A549 (cell line): Measurements from ENCODE around the gene OR2A1. TPM values are rescaled to one million over a fixed set of nuclear protein-coding genes. Genes with fewer than 3 reads are reported as not detected.
"Not testable (repeated sequence)": the region's sequence is repeated elsewhere in the genome, so short reads cannot be mapped to it uniquely, and the experiment has no call there.

Experiments
- ATAC-seq, 2 experiments: fragments of 200-7000 bp in 1 of 2; fragments of >200 bp in 1 of 2; cut with Nextera tagmentation in 1 of 2; cut with Tn5 transposase in 1 of 2; 3 replicates each; pipeline versions ENCODE4 v1.8.0 to v1.9.1; 2018 to 2020; ENCODE audit warnings: mild to moderate bottlenecking in 1 of 2, moderate library complexity in 1 of 2
- CTCF ChIA-PET: fragments of 300-600 bp; sonication (Branson Sonifier 250); formaldehyde crosslinking; extraction: SDS; loops from one replicate; lab custom pipeline; 2021; ENCODE audit warnings: antibody characterized with exemption, inconsistent platforms; lab: Yijun Ruan, JAX
- POLR2A ChIA-PET: fragments of 350-600 bp; formaldehyde crosslinking; extraction: SDS; loops from one replicate; lab custom pipeline; 2021; ENCODE audit warnings: antibody characterized with exemption, inconsistent platforms; lab: Yijun Ruan, JAX
- DNase-seq, 2 experiments: peaks; one replicate each; pipeline versions ENCODE4 v3.0.0 to v3.0.0-alpha.2; 2011 to 2016; ENCODE audit warnings: low read depth in 1 of 2, low spot score in 1 of 2
- FAIRE-seq: peaks from 2 replicates; lab custom pipeline; 2011; peaks lifted over from hg19 to GRCh38; lab: Jason Lieb, UNC
- H3K27ac ChIP-seq, 2 experiments: fragments of >200 bp; sonication (Bioruptor Twin); formaldehyde crosslinking; 3 replicates each; pipeline ENCODE4 v1.5.1; 2016 to 2017
- H3K4me1 ChIP-seq: fragments of >200 bp; sonication (Bioruptor Twin); formaldehyde crosslinking; 3 replicates; pipeline ENCODE4 v1.6.1; 2016
- H3K4me2 ChIP-seq: fragments of >200 bp; sonication (Bioruptor Twin); formaldehyde crosslinking; 3 replicates; pipeline ENCODE4 v1.6.1; 2016
- H3K4me3 ChIP-seq: fragments of >200 bp; sonication (Bioruptor Twin); formaldehyde crosslinking; 3 replicates; pipeline ENCODE4 v1.5.1; 2016
- H3K9me3 ChIP-seq: fragments of >200 bp; sonication (Bioruptor Twin); formaldehyde crosslinking; 3 replicates; pipeline ENCODE4 v1.6.1; 2016
- WGBS: methylation state at CpG from one replicate; pipeline ENCODE4 v1.1.6; 2017; ENCODE audit errors: missing lambda C conversion rate; 5-methylcytosine and 5-hydroxymethylcytosine counted together
- polyA minus RNA-seq: library from RNA; depleted of rRNA, polyadenylated mRNA; stranded (reverse); fragments of >200 nt; gene quantifications from 2 replicates; pipeline ENCODE4 v1.2.3, GENCODE V29; 2011; rRNA and poly(A)+ RNA removed
- polyA plus RNA-seq, 4 experiments: library from polyadenylated mRNA; depleted of rRNA in 3 of 4; stranded (reverse); fragments of >200 nt; fragmentation: RNase III in 1 of 4; extraction: RNeasy Plus Mini Kit Qiagen cat#74134 plus additional on column Dnase treatment in 1 of 4; gene quantifications; 2 replicates in 3 of 4; 3 replicates in 1 of 4; pipeline ENCODE4 v1.2.3, GENCODE V29; 2011 to 2017

OR2A1 gene
- polyA plus RNA-seq (2011; rRNA removed) (not detected in 2 replicates), polyA plus RNA-seq (2017; fragmentation: RNase III; extraction: RNeasy Plus Mini Kit Qiagen cat#74134 plus additional on column Dnase treatment) (not detected in 3 replicates), polyA minus RNA-seq (0.04 TPM in 1 of 2 replicates, not detected in the other)
- not detected in 2 replicates for polyA plus RNA-seq (2012; cell fraction: cytosol; rRNA removed)
- not detected in 2 replicates for polyA plus RNA-seq (2012; cell fraction: nucleus; rRNA removed)

GRCh38 chr7:144311872-144312469, at the start of gene OR2A1:
OR2A1 (plus strand) TSS chr7:144312419; CDS start chr7:144318125, 5,706 bp downstream.
- 72% methylated on average over 2 of the region's 2 CpGs for WGBS
- CTCF ChIA-PET, H3K4me2 ChIP-seq, DNase-seq, H3K4me1 ChIP-seq, ATAC-seq, POLR2A ChIA-PET, H3K9me3 ChIP-seq, H3K4me3 ChIP-seq, FAIRE-seq, H3K27ac ChIP-seq: not testable (repeated sequence)

- POLR2A ChIA-PET, H3K27ac ChIP-seq, ATAC-seq, FAIRE-seq, CTCF ChIA-PET, H3K9me3 ChIP-seq, H3K4me2 ChIP-seq, H3K4me1 ChIP-seq, H3K4me3 ChIP-seq, DNase-seq: not testable (repeated sequence)
- WGBS = 59% methylated on average over 7 of the region's 7 CpGs
These were observed 47.5 kb upstream of the OR2A1 start, which contains the start of gene OR2A7 for GRCh38 chr7:144264692-144265091. OR2A7 (minus strand) TSS chr7:144264792; CDS start chr7:144259628, 5,164 bp downstream.

- not testable (repeated sequence) for ATAC-seq, FAIRE-seq
- WGBS = 100% methylated on average over 1 of the region's 19 CpGs
These were observed 43.0 kb upstream of the OR2A1 start, which contains the start of gene CTAGE8 for GRCh38 chr7:144269188-144269587. CTAGE8 (minus strand) TSS chr7:144269288; CDS start chr7:144269250, 38 bp downstream.

GRCh38 chr7:144275281-144275680, 36.9 kb upstream of the OR2A1 start:
- H3K9me3 ChIP-seq, FAIRE-seq, H3K4me2 ChIP-seq, DNase-seq, POLR2A ChIA-PET, H3K4me1 ChIP-seq, H3K4me3 ChIP-seq, ATAC-seq, H3K27ac ChIP-seq, CTCF ChIA-PET: not testable (repeated sequence)
- 27% methylated on average over 5 of the region's 6 CpGs for WGBS

More at GRCh38 chr7:144269188-144269587, 43.0 kb upstream of the OR2A1 start, which contains the start of gene CTAGE8:
- H3K4me1 ChIP-seq, H3K4me3 ChIP-seq, H3K27ac ChIP-seq, DNase-seq, H3K9me3 ChIP-seq, POLR2A ChIA-PET, CTCF ChIA-PET, H3K4me2 ChIP-seq: not testable (repeated sequence)

GRCh38 chr7:144280010-144280409, 32.2 kb upstream of the OR2A1 start:
- H3K4me1 ChIP-seq, H3K4me3 ChIP-seq, H3K9me3 ChIP-seq, DNase-seq, POLR2A ChIA-PET, CTCF ChIA-PET, H3K27ac ChIP-seq, FAIRE-seq, H3K4me2 ChIP-seq, ATAC-seq: not testable (repeated sequence)
- WGBS = 92% methylated on average over 3 of the region's 6 CpGs

- no CpG with 5 or more reads among the region's 8 CpGs for WGBS
- H3K4me1 ChIP-seq, H3K4me2 ChIP-seq, POLR2A ChIA-PET, DNase-seq, FAIRE-seq, H3K9me3 ChIP-seq, ATAC-seq, H3K27ac ChIP-seq, H3K4me3 ChIP-seq, CTCF ChIA-PET: not testable (repeated sequence)
These were observed 30.2 kb upstream of the OR2A1 start for GRCh38 chr7:144281981-144282380.

GRCh38 chr7:144282490-144282889, 29.7 kb upstream of the OR2A1 start:
- DNase-seq, H3K9me3 ChIP-seq, H3K27ac ChIP-seq, ATAC-seq, CTCF ChIA-PET, H3K4me2 ChIP-seq, H3K4me1 ChIP-seq, POLR2A ChIA-PET, FAIRE-seq, H3K4me3 ChIP-seq: not testable (repeated sequence)
- 39% methylated on average over 3 of the region's 4 CpGs for WGBS

- H3K4me3 ChIP-seq, CTCF ChIA-PET, H3K4me1 ChIP-seq, FAIRE-seq, DNase-seq, H3K9me3 ChIP-seq, H3K4me2 ChIP-seq, POLR2A ChIA-PET, H3K27ac ChIP-seq: not testable (repeated sequence)
- no CpG with 5 or more reads among the region's 6 CpGs for WGBS
- ATAC-seq = peak in 1 of 2 experiments; percentile 64; a peak in 3 of 6 replicates
These were observed 28.5 kb upstream of the OR2A1 start for GRCh38 chr7:144283716-144284115.

GRCh38 chr7:144287171-144287784, 24.9 kb upstream of the OR2A1 start:
- H3K4me2 ChIP-seq, FAIRE-seq, POLR2A ChIA-PET, H3K9me3 ChIP-seq, ATAC-seq, CTCF ChIA-PET, DNase-seq, H3K4me3 ChIP-seq, H3K27ac ChIP-seq, H3K4me1 ChIP-seq: not testable (repeated sequence)
- WGBS = no CpG with 5 or more reads among the region's 3 CpGs

- CTCF ChIA-PET, H3K4me1 ChIP-seq, DNase-seq, H3K4me3 ChIP-seq, POLR2A ChIA-PET, H3K27ac ChIP-seq, H3K4me2 ChIP-seq, FAIRE-seq, ATAC-seq, H3K9me3 ChIP-seq: not testable (repeated sequence)
- WGBS = 35% methylated on average over 2 of the region's 4 CpGs
These were observed 20.6 kb upstream of the OR2A1 start for GRCh38 chr7:144291607-144292006.
